Neural progenitor cell (in vitro differentiated cells): ENCODE measurements around the gene ASTN2.

Experiments used
- CTCF ChIP-seq: fragments of 200-600 bp; sonication (generic); IDR thresholded peaks from 2 replicates; pipeline ENCODE4 v1.5.1; 2017; ENCODE audit warnings: antibody characterized with exemption, mild to moderate bottlenecking
- EZH2 ChIP-seq: fragments of 200-600 bp; sonication (generic); IDR thresholded peaks from 2 replicates; pipeline ENCODE4 v1.6.1; 2017; ENCODE audit warnings: antibody characterized with exemption, mild to moderate bottlenecking, moderate library complexity
- EZH2phosphoT487 ChIP-seq: fragments of 200-600 bp; sonication (generic); IDR thresholded peaks from 2 replicates; pipeline ENCODE4 v1.6.1; 2017; ENCODE audit warnings: antibody characterized with exemption

- TF ChIP-seq CTCF = no peak
- no peak for TF ChIP-seq EZH2
- TF ChIP-seq EZH2phosphoT487 = no peak
Observed at GRCh38 chr9:117375956-117376355, 38.9 kb downstream of the ASTN2 start.
